ENCODE measurements around the gene PLET1. TPM values are rescaled to one million over a fixed set of nuclear protein-coding genes. Genes with fewer than 3 reads are reported as not detected.
A peak's percentile ranks its signal among the peaks of the same experiment; 100 is the strongest.

The PLET1 gene
- total and polyA plus RNA-seq, 2 experiments from 2014 or later: not detected

GRCh38 chr11:112221274-112221835 is 39.3 kb downstream of the PLET1 start:
- no peaks in the 10 kb centered on the region for H4K20me1 ChIP-seq (ENCODE audit: insufficient read depth, poor library complexity, severe bottlenecking)
- no peaks in the 10 kb centered on the region for H3K36me3 ChIP-seq (replicated peaks; ENCODE audit: insufficient read depth, low read depth)
- TF ChIP-seq CTCF (IDR thresholded peaks at IDR 0.05; ENCODE audit: poor library complexity) (no peak), EZH2 (IDR thresholded peaks at IDR 0.05; ENCODE audit: borderline replicate concordance) (no peak), EZH2phosphoT487 (IDR thresholded peaks at IDR 0.05; ENCODE audit: low read depth, severe bottlenecking, unreplicated experiment) (no peak)
- no peaks in the 10 kb centered on the region for H3K9me3 ChIP-seq (ENCODE audit: low read depth)
- H3K27ac ChIP-seq: no peak overlapping the region
- H3K9me2 ChIP-seq (replicated peaks; ENCODE audit: insufficient read depth): no peaks in the 10 kb centered on the region
- no peak for DNase-seq (ENCODE audit: low spot score)
- H3K4me3 ChIP-seq: no peak overlapping the region
- H2AFZ ChIP-seq: no peak overlapping the region
- H3K79me2 ChIP-seq: no peaks in the 10 kb centered on the region
- no peak overlapping the region for H3K4me2 ChIP-seq
- WGBS (ENCODE audit: low lambda C conversion rate, missing lambda C conversion rate): 53% methylated on average over 3 of the region's 3 CpGs
- H3K4me1 ChIP-seq (ENCODE audit: insufficient read depth): peaks cover 6% of the 10 kb centered on the region
- no peaks in the 10 kb centered on the region for H3K27me3 ChIP-seq

GRCh38 chr11:112219476-112220232 is 41.0 kb downstream of the PLET1 start:
- peak; percentile 86 for TF ChIP-seq CTCF (IDR thresholded peaks at IDR 0.05; ENCODE audit: poor library complexity)
- TF ChIP-seq EZH2phosphoT487 (IDR thresholded peaks at IDR 0.05; ENCODE audit: low read depth, severe bottlenecking, unreplicated experiment): no peak
- no peak for TF ChIP-seq EZH2 (IDR thresholded peaks at IDR 0.05; ENCODE audit: borderline replicate concordance)
- Histone ChIP-seq H3K79me2 (no peaks in the 10 kb centered on the region), H3K27ac (no peak overlapping the region), H3K9me2 (replicated peaks; ENCODE audit: insufficient read depth) (no peaks in the 10 kb centered on the region), H3K27me3 (no peaks in the 10 kb centered on the region), H3K36me3 (replicated peaks; ENCODE audit: insufficient read depth, low read depth) (no peaks in the 10 kb centered on the region), H3K4me2 (no peak overlapping the region), H3K4me1 (ENCODE audit: insufficient read depth) (peaks cover 6% of the 10 kb centered on the region), H2AFZ (no peak overlapping the region), H3K9me3 (ENCODE audit: low read depth) (no peaks in the 10 kb centered on the region), H4K20me1 (ENCODE audit: insufficient read depth, poor library complexity, severe bottlenecking) (no peaks in the 10 kb centered on the region), H3K4me3 (no peak overlapping the region)
- peak; percentile 77 for DNase-seq (ENCODE audit: low spot score)
- WGBS (ENCODE audit: low lambda C conversion rate, missing lambda C conversion rate): 37% methylated on average over 7 of the region's 7 CpGs

GRCh38 chr11:112216561-112217105 is 44.0 kb downstream of the PLET1 start:
- TF ChIP-seq EZH2phosphoT487 (IDR thresholded peaks at IDR 0.05; ENCODE audit: low read depth, severe bottlenecking, unreplicated experiment) (no peak), EZH2 (IDR thresholded peaks at IDR 0.05; ENCODE audit: borderline replicate concordance) (no peak), CTCF (IDR thresholded peaks at IDR 0.05; ENCODE audit: poor library complexity) (no peak)
- 90% methylated on average over 1 of the region's 1 CpG for WGBS (ENCODE audit: low lambda C conversion rate, missing lambda C conversion rate)
- Histone ChIP-seq H4K20me1 (ENCODE audit: insufficient read depth, poor library complexity, severe bottlenecking) (no peaks in the 10 kb centered on the region), H3K36me3 (replicated peaks; ENCODE audit: insufficient read depth, low read depth) (no peaks in the 10 kb centered on the region), H3K4me2 (no peak overlapping the region), H3K4me1 (ENCODE audit: insufficient read depth) (peaks cover 9% of the 10 kb centered on the region), H2AFZ (no peak overlapping the region), H3K27me3 (no peaks in the 10 kb centered on the region), H3K9me2 (replicated peaks; ENCODE audit: insufficient read depth) (no peaks in the 10 kb centered on the region), H3K4me3 (no peak overlapping the region), H3K27ac (no peak overlapping the region), H3K79me2 (no peaks in the 10 kb centered on the region), H3K9me3 (ENCODE audit: low read depth) (no peaks in the 10 kb centered on the region)
- DNase-seq (ENCODE audit: low spot score): no peak

All from hepatocyte (in vitro differentiated cells).